ENCODE data around the gene WNT1. TPM values are rescaled to one million over a fixed set of nuclear protein-coding genes. Genes with fewer than 3 reads are reported as not detected.

WNT1 gene
- total and polyA plus RNA-seq, 9 of the 15 experiments (the other 6 are each of a cell fraction or from before 2014, with no cell fraction given), result not detected

DNA sequence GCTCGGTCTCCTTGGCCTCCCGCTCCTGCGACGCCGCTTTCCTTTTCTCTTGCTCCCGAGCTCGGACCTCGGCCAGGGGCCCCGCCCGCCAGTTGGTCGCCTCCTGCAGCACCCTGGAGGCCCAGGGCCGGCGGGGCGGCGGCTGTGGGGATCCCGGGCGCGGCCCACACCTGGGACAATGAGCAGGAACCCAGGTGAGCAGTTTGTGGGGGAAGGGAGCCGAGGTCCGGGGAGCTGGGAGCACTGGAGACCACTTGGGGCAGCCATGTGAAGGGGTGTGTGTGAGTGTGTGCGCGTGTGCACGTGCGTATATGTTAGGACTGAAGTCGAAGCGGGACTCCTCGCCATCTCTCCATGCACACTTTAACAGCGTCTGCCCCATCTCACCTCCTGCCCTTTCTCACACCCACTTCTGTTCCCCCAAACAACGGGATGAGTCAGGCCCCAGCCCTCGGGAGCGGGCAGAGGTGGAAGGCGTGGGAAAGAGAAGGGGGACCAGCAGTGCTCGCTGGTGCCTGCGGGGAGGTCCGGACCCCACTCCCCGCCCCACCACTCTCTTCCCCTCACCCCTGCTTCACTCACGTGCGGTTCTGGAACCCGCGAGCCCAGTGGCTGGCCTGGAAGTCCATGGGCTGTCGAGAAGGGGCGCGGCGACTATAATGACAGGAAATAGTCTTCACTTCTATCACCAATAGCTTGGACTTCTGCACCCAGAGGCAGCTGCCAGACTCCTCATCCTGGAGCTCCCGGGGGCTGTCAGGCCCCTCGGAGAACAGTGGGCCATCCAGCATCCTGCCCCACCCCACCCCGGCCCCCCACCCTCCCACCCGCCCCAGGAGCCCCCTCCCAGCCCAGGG lies 20.6 kb downstream of the WNT1 start (continued):
- TF ChIP-seq ARHGAP35 (IDR thresholded peaks at IDR 0.05; ENCODE audit: partially characterized antibody) (no peak), NFE2L1 (tag; IDR thresholded peaks at IDR 0.05; ENCODE audit: borderline replicate concordance, low read depth) (no peak), ZFP30 (CRISPR knock-in tag; IDR thresholded peaks at IDR 0.05; ENCODE audit: borderline replicate concordance) (no peak), FOXP1 (CRISPR knock-in tag; IDR thresholded peaks at IDR 0.05) (no peak), SETDB1 (IDR thresholded peaks at IDR 0.05; ENCODE audit: low read length) (no peak), ERF (CRISPR knock-in tag; IDR thresholded peaks at IDR 0.05) (no peak), SMAD3 (CRISPR knock-in tag; conservative IDR thresholded peaks at IDR 0.05) (no peak), TOE1 (IDR thresholded peaks at IDR 0.05; ENCODE audit: borderline replicate concordance) (no peak), TOE1 (CRISPR knock-in tag; IDR thresholded peaks at IDR 0.05; ENCODE audit: borderline replicate concordance, low read depth) (no peak), MIER1 (IDR thresholded peaks at IDR 0.05; ENCODE audit: low read depth) (no peak), BHLHE40 (IDR thresholded peaks at IDR 0.05; ENCODE audit: low read length) (peak; percentile 55), SNIP1 (IDR thresholded peaks at IDR 0.05; ENCODE audit: low read depth) (no peak), ZNF174 (CRISPR knock-in tag; IDR thresholded peaks at IDR 0.05) (no peak), PML (IDR thresholded peaks at IDR 0.05; ENCODE audit: low read length) (no peak), STAT5B (CRISPR knock-in tag; IDR thresholded peaks at IDR 0.05) (no peak)
- TF ChIP-seq, protein P1, sequence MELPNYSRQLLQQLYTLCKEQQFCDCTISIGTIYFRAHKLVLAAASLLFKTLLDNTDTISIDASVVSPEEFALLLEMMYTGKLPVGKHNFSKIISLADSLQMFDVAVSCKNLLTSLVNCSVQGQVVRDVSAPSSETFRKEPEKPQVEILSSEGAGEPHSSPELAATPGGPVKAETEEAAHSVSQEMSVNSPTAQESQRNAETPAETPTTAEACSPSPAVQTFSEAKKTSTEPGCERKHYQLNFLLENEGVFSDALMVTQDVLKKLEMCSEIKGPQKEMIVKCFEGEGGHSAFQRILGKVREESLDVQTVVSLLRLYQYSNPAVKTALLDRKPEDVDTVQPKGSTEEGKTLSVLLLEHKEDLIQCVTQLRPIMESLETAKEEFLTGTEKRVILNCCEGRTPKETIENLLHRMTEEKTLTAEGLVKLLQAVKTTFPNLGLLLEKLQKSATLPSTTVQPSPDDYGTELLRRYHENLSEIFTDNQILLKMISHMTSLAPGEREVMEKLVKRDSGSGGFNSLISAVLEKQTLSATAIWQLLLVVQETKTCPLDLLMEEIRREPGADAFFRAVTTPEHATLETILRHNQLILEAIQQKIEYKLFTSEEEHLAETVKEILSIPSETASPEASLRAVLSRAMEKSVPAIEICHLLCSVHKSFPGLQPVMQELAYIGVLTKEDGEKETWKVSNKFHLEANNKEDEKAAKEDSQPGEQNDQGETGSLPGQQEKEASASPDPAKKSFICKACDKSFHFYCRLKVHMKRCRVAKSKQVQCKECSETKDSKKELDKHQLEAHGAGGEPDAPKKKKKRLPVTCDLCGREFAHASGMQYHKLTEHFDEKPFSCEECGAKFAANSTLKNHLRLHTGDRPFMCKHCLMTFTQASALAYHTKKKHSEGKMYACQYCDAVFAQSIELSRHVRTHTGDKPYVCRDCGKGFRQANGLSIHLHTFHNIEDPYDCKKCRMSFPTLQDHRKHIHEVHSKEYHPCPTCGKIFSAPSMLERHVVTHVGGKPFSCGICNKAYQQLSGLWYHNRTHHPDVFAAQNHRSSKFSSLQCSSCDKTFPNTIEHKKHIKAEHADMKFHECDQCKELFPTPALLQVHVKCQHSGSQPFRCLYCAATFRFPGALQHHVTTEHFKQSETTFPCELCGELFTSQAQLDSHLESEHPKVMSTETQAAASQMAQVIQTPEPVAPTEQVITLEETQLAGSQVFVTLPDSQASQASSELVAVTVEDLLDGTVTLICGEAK (IDR thresholded peaks at IDR 0.05), result no peak
- TF ChIP-seq, protein P1 (CRISPR knock-in tag; IDR thresholded peaks at IDR 0.05), result no peak
- TF ChIP-seq, protein P2, sequence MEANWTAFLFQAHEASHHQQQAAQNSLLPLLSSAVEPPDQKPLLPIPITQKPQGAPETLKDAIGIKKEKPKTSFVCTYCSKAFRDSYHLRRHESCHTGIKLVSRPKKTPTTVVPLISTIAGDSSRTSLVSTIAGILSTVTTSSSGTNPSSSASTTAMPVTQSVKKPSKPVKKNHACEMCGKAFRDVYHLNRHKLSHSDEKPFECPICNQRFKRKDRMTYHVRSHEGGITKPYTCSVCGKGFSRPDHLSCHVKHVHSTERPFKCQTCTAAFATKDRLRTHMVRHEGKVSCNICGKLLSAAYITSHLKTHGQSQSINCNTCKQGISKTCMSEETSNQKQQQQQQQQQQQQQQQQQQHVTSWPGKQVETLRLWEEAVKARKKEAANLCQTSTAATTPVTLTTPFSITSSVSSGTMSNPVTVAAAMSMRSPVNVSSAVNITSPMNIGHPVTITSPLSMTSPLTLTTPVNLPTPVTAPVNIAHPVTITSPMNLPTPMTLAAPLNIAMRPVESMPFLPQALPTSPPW (CRISPR knock-in tag; IDR thresholded peaks at IDR 0.05), result peak; percentile 35

All from K562 (cell line).